HG02938 (cell line): Measurements from ENCODE around the gene ANKDD1B.
A peak's percentile ranks its signal among the peaks of the same experiment; 100 is the strongest.
"Not testable (repeated sequence)": the region's sequence is repeated elsewhere in the genome, so short reads cannot be mapped to it uniquely, and the experiment has no call there.

Experiments used
- ATAC-seq: cut with Tn5 transposase; IDR thresholded peaks from one replicate; pipeline ENCODE4 v1.9.1; 2021; ENCODE audit warnings: mild to moderate bottlenecking, moderate library complexity; ENCODE audit not compliant: unreplicated experiment

ANKDD1B gene

DNA sequence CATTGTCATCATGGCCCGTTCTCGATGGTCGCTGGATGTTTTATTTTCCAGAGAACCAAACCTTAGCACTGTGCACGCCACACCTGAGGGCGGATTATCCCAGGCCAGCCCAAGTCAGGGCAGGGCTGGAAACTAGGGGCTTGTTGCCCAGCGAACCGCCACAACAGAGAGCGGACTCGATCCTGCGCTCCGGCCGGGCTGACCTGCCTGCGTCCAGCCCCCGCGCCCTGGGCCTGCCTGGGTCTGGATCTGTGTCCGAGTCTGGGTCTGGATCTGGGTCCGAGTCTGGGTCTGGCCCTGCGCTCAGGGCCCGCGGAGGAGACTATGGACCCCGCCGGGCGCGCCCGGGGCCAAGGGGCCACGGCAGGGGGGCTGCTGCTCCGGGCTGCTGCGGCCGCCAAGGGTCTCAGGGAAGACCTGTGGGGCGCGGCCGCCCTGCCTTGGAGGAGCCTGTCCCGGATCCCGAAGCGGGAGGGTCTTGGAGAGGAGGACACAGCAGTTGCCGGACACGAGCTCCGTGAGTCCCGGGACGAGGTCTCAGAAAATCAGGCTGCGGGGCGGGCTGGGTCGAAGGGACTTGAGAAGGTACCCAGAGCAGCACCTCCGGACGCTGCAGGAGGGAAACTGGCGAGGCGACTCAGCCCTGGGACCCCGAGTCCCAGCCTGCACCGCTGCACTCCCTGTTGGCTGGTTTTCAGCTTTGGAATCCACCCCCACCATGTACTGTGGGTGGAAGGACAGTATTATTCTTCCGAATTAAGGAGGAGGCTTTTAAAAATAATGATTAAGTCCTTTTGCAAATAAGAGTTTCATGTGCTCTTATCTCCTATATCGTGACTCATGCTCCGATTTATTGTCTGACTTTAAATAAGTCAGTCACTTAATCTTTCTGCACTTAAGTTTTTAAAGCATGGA, at the start of gene ANKDD1B:
ANKDD1B (plus strand) TSS at position 143 of the 915 bp plus-strand sequence; CDS start at position 325, 182 bp downstream.
- no peak for ATAC-seq

DNA sequence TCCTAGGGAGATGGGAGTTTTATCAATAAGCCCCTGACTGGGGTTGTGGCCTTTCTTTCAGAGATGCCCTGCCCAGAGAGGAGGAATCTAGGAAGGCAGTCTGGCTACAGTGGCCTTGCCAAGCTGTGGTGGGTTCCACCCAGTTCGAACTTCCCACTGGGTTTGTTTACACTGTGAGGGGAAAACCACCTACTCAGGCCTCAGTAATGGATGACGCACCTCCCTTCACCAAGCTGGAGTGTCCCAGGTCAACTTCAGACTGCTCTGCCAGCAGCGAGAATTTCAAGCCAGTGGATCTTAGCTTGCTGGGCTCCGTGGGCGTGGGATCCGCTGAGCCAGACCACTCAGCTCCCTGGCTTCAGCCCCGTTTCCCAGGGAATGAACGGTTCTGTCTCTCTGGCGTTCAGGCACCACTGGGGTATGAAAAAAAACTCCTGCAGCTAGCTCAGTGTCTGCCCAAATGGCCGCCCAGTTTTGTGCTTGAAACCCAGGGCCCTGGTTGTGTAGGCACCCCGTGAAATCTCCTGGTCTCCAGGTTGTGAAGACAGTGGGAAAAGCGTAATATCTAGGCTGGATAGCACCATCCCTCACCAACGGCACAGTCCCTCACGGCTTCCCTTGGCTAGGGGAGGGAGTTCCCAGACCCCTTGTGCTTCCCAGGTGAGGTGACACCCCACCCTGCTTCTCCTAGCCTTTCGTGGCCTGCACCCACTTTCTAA, 45.1 kb upstream of the ANKDD1B start:
- not testable (repeated sequence) for ATAC-seq

DNA sequence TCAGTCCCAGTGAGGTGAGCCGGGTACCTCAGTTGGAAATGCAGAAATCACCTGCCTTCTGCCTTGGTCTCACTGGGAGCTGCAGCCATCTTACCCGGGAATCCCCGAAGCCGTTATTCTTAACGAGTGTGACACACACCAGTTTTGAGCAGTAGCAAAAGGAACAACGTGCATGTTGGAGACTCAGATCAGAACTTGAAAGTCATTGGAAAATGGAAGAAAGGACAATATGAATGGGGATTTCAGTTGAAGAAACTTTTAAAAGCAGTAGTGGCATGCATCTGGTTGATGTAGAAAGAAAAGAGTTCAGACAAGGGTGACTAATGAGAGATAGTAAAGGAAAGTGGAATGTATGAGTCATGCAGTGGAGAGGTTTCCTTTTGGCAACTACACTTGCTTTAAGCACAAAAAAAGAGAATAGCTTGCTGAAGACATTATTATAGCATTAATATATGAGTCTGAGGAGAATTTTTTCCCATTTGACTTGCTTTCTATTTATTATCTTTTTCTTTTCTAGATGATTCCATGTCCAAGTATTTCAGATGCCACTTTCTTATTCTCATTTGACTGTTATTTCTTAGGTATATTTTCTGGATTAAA, 44.4 kb upstream of the ANKDD1B start:
- peak; percentile 92 for ATAC-seq

DNA sequence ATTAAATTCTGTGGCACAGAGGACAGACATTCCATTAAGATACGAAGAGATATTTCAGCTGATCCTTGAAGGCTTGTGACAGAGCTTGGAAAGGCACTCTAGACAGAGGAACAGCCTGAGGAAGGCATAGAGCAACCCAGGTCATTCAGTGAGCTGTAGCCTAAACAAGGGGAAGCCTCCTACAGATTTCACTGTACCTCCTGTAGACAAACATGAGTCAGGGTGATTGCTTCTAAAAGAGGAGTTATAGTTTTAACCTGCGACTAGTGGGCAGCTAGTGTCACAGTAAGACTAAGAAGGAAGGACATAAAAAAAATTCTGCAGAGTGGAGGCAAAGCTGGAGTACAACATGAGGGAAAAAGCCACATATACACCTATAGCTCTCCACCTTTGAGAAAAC, 43.5 kb upstream of the ANKDD1B start:
- ATAC-seq: no peak

DNA sequence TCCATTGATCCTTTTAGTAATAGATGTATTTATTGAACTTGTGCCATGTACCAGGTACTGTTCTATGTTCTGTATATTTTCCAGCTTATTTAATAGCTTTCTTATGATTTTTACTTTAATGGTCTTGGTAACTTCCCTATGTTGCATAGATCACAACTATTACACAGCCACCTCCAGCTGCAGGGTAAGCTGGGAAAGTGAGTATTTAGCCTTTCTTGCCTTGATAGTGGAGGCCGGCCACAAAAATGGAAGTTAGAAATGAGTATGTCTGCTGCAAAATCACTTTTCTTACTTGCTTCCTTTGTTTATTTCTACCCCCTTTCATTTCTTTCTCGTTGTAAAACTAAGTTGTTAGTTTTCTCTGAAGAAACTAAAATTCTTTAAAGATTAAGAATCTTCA, 43.1 kb upstream of the ANKDD1B start:
- ATAC-seq: no peak

DNA sequence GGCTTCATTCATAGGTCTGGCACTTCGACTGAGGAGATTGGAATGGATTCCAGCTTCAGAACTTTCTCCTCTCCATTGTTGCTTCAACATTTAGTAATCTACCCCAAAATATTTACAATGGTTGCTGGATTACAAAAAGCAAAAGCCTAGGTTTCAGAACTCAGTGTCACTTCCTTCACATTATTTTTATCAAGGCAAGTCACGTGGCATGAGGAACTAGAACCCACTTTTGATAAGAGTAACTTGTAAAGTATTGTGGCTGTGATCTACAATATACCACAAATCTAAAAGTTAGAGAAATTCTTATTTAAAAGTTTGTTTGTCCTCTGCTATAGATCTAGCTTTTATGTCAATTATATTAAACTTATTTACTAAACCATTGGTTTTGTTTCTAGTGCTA, 39.7 kb upstream of the ANKDD1B start:
- no peak for ATAC-seq

DNA sequence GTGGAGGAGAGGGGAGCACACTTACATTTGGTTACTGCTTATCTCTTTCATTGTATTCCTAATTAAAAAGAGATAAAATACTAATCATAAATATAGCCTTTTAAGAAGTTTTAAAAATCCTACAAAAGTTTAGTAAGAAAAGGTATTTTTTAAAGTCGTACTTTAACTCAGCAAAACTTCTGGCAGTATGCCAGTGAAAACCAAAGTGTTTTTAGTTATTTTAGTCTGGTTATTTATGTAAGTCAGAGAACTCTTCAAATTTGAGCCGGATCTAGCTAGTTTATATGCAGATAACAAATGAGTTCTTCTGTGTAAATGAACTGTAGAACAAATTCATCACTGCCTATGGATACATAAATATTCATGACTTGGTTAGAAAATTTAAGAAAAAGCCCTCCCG, 36.5 kb upstream of the ANKDD1B start:
- ATAC-seq: peak; percentile 10

DNA sequence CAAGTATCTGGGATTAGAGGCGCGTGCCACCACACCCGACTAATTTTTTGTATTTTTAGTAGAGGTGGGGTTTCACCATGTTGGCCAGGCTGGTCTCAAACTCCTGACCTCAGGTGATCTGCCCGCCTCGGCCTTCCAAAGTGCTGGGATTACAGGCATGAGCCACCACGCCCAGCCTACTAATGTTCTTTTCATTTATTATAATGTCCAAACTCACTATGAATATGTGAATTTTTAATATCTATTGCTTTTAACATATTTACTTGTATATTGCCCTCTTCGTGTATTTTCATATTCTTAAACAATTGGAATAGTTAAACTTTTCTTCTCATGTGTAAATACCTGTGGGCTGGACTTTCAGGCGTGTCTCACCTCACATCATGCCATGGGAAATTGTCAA, 33.0 kb upstream of the ANKDD1B start:
- not testable (repeated sequence) for ATAC-seq

DNA sequence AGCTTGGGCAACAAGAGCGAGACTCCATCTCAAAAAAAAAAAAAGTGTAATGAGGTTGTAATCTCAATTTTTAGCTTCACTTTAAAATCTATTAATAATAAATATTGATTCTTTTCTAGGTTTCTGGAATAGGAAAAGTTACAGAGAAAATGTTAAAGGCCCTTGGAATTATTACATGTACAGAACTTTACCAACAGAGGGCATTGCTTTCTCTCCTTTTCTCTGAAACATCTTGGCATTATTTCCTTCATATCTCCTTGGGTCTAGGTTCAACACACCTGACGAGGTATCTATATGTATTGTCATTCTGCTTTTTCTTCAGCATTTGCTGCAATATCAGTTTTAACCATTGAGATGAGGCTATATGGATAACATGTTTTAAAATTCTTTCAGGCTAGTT, 26.6 kb upstream of the ANKDD1B start:
- ATAC-seq: no peak

DNA sequence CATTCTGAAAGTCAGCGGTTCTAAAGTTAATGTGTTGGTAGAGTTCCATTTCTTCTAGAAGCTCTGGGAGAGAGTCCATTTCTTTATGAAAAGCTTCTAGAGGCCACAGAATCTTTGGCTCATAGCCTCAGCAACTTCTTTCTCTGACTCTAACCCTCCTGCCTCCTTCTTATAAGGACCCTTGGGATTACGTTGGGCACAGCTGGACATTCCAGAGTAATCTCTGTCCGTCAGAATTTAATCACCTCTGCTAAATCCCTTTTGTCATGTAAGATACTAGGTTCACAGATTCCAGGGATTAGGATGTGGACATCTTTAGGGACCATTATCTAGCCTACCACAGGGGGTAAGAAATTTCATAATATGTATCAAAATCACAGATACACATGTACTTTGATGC, 22.6 kb upstream of the ANKDD1B start:
- ATAC-seq: no peak

DNA sequence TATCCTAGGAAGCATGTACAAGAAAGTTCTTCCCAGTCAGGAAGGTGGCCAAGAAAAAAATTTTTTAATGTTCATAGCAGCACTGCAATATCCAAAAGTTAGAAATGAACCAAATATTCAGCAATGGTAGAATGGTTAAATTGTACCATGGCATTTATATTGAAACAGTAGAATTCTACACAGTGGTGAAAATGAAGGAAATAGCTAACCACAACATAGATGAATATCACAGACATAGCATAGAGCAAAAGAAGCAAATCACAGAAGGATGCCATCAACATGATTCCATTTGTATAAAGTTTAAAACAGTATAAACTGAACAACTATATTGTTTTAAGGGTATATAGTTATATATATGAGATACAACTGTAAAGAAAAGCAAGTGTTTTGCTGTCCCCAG, 10.7 kb upstream of the ANKDD1B start:
- no peak for ATAC-seq

DNA sequence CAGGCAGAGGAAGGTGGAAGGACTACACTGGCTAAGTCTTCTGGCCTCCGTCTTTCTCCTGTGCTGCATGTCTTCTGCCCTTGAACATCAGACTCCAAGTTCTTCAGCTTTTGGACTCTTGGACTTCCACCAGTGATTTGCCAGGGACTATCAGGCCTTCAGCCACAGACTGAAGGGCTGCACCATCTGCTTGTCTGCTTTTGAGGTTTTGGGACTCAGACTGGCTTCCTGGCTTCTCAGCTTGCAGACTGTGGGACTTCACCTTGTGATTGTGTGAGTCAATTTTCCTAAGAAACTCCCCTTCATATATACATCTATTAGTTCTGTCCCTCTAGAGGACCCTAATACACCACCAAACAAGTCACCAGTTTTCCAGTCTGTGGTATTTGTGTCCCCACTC, 9.7 kb upstream of the ANKDD1B start:
- ATAC-seq: no peak

DNA sequence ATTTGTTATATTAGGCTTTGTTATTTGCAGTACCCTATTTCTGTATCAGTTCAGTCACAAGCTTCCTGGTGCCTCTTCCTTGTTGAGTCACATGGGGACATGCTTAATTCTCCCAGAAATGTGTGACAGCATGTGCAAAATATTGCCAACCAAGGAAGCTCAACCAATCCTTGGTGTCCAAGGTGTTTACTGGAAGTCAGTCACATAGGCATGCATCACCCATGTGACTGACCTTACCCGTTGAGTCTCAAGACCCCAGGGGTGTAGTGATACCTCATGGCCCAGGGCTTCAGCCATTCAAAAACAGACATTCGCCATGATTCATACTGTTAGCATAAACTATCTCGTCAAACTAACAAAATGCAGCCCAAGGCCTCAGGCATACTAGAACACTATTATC, 9.3 kb upstream of the ANKDD1B start:
- ATAC-seq: no peak

DNA sequence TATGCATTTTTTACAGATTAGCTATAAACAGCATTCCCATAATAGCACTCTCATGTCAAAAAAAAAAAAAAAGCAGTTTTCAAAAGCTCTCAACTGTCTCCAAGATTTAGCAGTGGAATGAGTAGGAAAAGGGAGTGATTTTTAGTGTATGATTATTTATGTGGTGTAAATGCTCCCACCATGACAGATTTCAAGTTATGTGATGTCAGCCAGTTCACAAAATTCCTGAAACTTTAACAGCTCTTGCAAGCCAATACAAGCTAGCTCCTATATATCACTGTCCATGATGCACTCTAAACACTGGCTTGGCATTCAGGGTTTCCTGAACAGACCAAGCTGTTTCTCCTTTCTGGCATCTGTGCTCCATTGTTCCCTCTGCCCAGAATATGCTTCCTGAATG, 7.9 kb upstream of the ANKDD1B start:
- ATAC-seq: no peak

DNA sequence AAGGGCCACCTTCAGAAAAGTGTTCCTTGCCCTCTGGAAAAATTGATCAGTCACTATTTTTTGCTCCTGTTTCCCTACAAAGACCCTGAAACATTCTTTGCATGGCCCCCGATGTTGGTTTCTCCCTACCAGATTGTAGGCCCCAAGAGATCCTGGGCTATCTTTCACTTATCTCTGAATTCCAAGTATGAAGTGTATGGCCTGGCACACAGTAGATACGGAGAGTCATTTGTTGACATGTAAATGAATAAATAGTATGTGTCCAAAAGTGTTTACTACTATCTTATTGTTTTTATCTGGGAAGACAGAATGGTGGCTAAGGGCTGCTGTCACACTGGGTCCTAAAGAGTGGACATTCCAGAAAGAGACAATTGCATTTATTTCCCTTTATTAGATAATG, 7.4 kb upstream of the ANKDD1B start:
- ATAC-seq: no peak

DNA sequence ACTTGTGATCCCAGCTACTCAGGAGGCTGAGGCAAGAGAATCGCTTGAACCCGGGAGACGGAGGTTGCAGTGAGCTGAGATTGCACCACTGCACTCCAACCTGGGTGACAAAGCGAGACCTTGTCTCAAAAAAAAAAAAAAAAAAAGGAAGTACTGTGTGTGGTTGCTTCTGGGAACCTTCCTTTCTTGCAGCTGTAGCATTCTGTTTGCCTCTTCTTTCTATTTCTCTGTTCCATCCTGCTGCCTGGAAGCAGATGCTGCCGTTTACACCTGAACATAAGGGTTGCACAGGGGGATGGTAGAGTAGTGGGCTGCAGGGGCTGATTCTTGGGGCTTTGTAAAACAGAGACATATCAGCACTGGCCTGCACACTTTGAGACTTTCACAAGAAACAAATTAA, 3.9 kb upstream of the ANKDD1B start:
- ATAC-seq: not testable (repeated sequence)

DNA sequence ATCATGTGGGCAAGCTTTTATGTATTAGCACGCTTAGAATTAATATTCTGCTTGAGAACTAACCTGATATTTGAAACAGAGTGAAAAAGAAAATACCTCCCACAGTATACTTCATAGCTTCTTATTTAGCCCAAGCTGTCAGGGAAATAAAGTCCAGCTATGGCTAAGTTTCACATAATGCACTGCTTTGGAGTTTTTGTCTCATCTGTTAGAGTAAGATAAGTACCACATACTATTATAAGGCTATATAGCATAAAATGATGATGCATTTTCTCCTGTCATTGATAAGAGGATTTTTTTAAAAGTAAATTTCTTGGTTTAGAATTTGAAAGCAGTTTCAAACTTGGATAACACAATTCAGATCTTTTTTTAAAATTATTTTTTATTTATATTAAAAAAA, 2.4 kb upstream of the ANKDD1B start:
- no peak for ATAC-seq

DNA sequence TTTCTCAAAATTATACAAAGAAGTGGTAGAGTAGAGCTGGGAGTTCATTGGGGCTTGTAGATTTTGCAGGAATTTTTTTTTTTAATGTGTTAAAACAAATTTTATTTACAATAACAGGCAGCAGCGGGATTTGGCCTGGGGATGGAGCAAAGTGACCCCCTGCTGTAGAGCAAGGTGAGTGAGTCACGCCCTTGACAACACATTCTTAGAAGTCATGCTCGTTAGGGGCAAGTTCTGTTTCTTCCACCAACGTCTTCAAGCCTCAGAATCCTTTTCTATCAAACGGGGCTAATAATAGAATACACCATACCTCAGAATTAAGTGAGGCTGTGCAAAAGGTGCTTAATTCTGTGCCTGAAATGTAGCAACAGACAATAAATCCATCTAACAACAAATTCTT, 1.1 kb upstream of the ANKDD1B start:
- no peak for ATAC-seq

DNA sequence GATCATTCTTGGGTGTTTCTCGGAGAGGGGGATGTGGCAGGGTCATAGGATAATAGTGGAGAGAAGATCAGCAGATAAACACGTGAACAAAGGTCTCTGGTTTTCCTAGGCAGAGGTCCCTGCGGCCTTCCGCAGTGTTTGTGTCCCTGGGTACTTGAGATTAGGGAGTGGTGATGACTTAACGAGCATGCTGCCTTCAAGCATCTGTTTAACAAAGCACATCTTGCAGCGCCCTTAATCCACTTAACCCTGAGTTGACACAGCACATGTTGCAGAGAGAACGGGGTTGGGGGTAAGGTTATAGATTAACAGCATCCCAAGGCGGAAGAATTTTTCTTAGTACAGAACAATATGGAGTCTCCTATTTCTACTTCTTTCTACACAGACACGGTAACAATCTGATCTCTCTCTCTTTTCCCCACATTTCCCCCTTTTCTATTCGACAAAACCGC, 368 bp upstream of the ANKDD1B start:
- ATAC-seq: not testable (repeated sequence)

DNA sequence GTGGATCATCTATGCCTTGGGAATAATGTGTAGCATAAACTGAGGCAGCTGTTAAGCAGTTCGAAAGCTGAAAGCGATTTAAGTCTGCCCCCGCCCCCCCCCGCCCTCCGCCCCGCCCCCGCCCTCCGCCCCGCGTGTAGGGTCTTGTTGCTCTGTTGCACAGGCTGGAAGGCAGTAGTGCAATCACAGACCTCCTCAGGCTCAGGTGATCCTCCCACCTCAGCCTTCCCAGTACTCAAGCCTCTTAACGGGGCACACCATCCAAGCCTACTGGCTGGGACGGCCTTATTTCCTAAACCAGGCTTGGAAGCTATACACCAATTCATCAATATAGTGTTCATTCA, 945 bp downstream of the ANKDD1B start:
- ATAC-seq: no peak

DNA sequence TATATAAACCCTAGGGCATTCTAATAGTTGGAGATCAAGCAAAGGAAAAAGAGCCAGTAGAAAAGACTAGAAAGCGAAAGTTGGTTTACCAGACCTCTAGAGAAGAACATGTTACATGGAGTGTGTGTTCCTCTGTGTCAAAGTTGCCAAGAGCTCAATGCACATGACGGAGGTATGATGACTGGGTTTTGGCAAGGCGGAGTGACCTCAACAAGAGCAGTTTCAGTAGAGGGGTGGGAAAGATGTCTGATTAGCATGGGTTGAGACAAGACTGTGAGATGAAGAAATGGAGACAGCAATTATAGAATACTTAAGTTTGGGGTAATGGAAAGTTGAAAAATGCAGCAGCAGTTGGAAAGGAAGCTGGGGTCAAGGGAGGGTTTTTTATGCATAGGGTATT, 1.6 kb downstream of the ANKDD1B start:
- ATAC-seq: no peak

DNA sequence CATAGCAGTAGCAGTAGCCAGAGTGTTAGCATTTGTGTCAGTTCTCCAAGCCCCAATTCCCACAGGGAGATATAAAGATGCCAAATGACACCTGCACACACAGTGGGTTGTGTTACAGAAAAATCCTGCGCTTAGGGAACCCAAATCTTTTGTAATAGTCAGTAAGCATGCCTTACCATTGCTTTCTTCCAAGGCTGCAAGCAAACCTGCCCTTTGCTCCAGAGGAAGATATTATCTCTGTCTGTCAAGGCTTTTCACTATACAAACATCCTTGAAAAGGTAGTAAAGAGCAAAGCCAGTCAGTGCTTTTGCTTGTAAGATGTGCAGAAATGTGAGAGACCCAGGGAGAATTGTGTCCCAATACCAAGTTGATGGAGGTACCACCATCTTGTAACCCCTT, 2.9 kb downstream of the ANKDD1B start:
- no peak for ATAC-seq
